Upper lobe of left lung (tissue), 4 donors: ENCODE measurements around the gene RYR1.

Experiments
- CTCF ChIP-seq, 6 experiments: fragments of 450-650 bp in 4 of 6; fragments of 200-600 bp in 2 of 6; sonication (generic) in 2 of 6; IDR thresholded peaks; one replicate each; pipeline ENCODE4 v1.5.1; 2016 to 2019; ENCODE audit warnings: antibody characterized with exemption in 6 of 6
- EP300 ChIP-seq, 4 donors: sonication (generic); formaldehyde crosslinking; IDR thresholded peaks; one replicate each; pipeline ENCODE4 v1.5.1; 2017; ENCODE audit warnings: antibody characterized with exemption in 4 of 4, control low read depth in 2 of 4
- POLR2A ChIP-seq, 4 donors: fragments of 450-650 bp; IDR thresholded peaks; one replicate each; pipeline ENCODE4 v1.5.1; 2016 to 2017; ENCODE audit warnings: antibody characterized with exemption in 4 of 4, mild to moderate bottlenecking in 2 of 4

GRCh38 chr19:38519988-38520387 is 86.5 kb downstream of the RYR1 start:
- TF ChIP-seq CTCF (IDR thresholded peaks at IDR 0.05), result no peak
- no peak for TF ChIP-seq POLR2A (IDR thresholded peaks at IDR 0.05)
- TF ChIP-seq EP300 (IDR thresholded peaks at IDR 0.05), result no peak
